Lung (tissue), 12 donors: ENCODE results near the gene NPTN. TPM values are rescaled to one million over a fixed set of nuclear protein-coding genes. Genes with fewer than 3 reads are reported as not detected.

Experiments
- ATAC-seq: fragments of 200-7000 bp; cut with Tn5 transposase; one replicate; pipeline ENCODE4 v1.9.1; 2020; ENCODE audit warnings: moderate number of reproducible peaks; ENCODE audit not compliant: insufficient read depth, low FRiP score
- DNase-seq, 3 donors: peaks; one replicate each; pipeline ENCODE4 v3.0.0-alpha.2; 2013 to 2017
- H3K27ac ChIP-seq, 2 donors: one replicate each; pipeline ENCODE4 v1.5.1; 2013; ENCODE audit warnings: mild to moderate bottlenecking in 2 of 2, moderate library complexity in 2 of 2, control low read depth in 1 of 2, inconsistent platforms in 1 of 2, low read depth in 1 of 2, low read length in 1 of 2
- H3K27me3 ChIP-seq, 3 donors: one replicate each; pipeline ENCODE4 v1.5.1; 2013; ENCODE audit warnings: low read length in 2 of 3; ENCODE audit not compliant: control insufficient read depth in 3 of 3, insufficient read depth in 3 of 3
- H3K36me3 ChIP-seq, 4 donors: one replicate each; pipeline ENCODE4 v1.5.1; 2013; ENCODE audit warnings: low read length in 4 of 4, mild to moderate bottlenecking in 1 of 4, moderate library complexity in 1 of 4; ENCODE audit not compliant: control insufficient read depth in 4 of 4, insufficient read depth in 4 of 4
- H3K4me1 ChIP-seq, 5 donors: one replicate each; pipeline ENCODE4 v1.5.1; 2013; ENCODE audit warnings: low read length in 5 of 5, mild to moderate bottlenecking in 2 of 5, moderate library complexity in 1 of 5; ENCODE audit not compliant: control insufficient read depth in 5 of 5, insufficient read depth in 5 of 5
- H3K4me3 ChIP-seq: one replicate; pipeline ENCODE4 v1.5.1; 2013; ENCODE audit warnings: mild to moderate bottlenecking, control low read depth, moderate library complexity
- H3K9ac ChIP-seq, 2 donors: one replicate each; pipeline ENCODE4 v1.5.1; 2013; ENCODE audit warnings: low read length in 2 of 2, control low read depth in 1 of 2; ENCODE audit not compliant: insufficient read depth in 1 of 2
- H3K9me3 ChIP-seq, 4 donors: one replicate each; pipeline ENCODE4 v1.5.1; 2013; ENCODE audit warnings: low read length in 3 of 4, mild to moderate bottlenecking in 1 of 4, moderate library complexity in 1 of 4; ENCODE audit not compliant: control insufficient read depth in 4 of 4, insufficient read depth in 3 of 4
- CTCF ChIP-seq: IDR thresholded peaks from 2 replicates; pipeline ENCODE4 v1.5.1; 2012; ENCODE audit warnings: mild to moderate bottlenecking; ENCODE audit errors: control extremely low read depth, extremely low read depth
- WGBS, 2 donors: extraction: QIAGEN DNeasy Blood & Tissue Kit; methylation state at CpG; one replicate each; pipeline ENCODE4 v1.1.7; 2013; 5-methylcytosine and 5-hydroxymethylcytosine counted together
- polyA plus RNA-seq, 2 donors: library from polyadenylated mRNA; stranded (reverse); fragments of 200-250 nt; gene quantifications; one replicate each; pipeline ENCODE4 v1.2.1, GENCODE V29; 2013
- total RNA-seq, 2 donors: library from RNA; depleted of rRNA in 1 of 2; stranded (reverse); fragments of >200 nt in 1 of 2; gene quantifications; one replicate each; pipeline ENCODE4 v1.2.1, GENCODE V29; 2014 to 2021
- donor health status: control.
- donor health status: control.
- donor health status: Bipolar disorder and iron deficiency.
- donor health status: healthy.
- donor health status: DM: yes; HTN: yes; CAD: no.

The NPTN gene
- total and polyA plus RNA-seq, 4 donors = 34.1 to 148 (median 122) TPM

- ATAC-seq (no peak), DNase-seq (no peak)
- no peaks in the 10 kb centered on the region for H3K36me3 ChIP-seq
- no peaks in the 10 kb centered on the region for H3K27me3 ChIP-seq
- H3K4me3 ChIP-seq = no peak overlapping the region
- H3K4me1 ChIP-seq = no peaks in the 10 kb centered on the region
- no peak overlapping the region for H3K27ac ChIP-seq
- no peak for TF ChIP-seq CTCF
- WGBS, 2 donors = 92 to 95% methylated on average over 1 of the region's 1 CpG
- no peak overlapping the region for H3K9ac ChIP-seq
- no peaks in the 10 kb centered on the region for H3K9me3 ChIP-seq
These were observed 108.3 kb downstream of the NPTN start for GRCh38 chr15:73524919-73525318.

GRCh38 chr15:73522011-73522410 lies 111.2 kb downstream of the NPTN start:
- Histone ChIP-seq H3K4me1 (peaks cover 0 to 4% (median 0%) of the 10 kb centered on the region in 5 donors), H3K4me3 (no peak overlapping the region), H3K9ac (no peak overlapping the region), H3K9me3 (no peaks in the 10 kb centered on the region), H3K36me3 (no peaks in the 10 kb centered on the region), H3K27me3 (no peaks in the 10 kb centered on the region), H3K27ac (no peak overlapping the region)
- 86 to 87% methylated on average over 1 of the region's 1 CpG for WGBS, 2 donors
- no peak for DNase-seq
- ATAC-seq = no peak
- no peak for TF ChIP-seq CTCF

- no peak overlapping the region for H3K9ac ChIP-seq
- DNase-seq = no peak
- H3K27me3 ChIP-seq = no peaks in the 10 kb centered on the region
- 81 to 82% methylated on average over 5 of the region's 5 CpGs for WGBS, 2 donors
- no peak for TF ChIP-seq CTCF
- H3K36me3 ChIP-seq = no peaks in the 10 kb centered on the region
- no peak overlapping the region for H3K4me3 ChIP-seq
- H3K9me3 ChIP-seq = peaks cover 0 to 1% (median 0%) of the 10 kb centered on the region in 4 donors
- peaks cover 0 to 4% (median 0%) of the 10 kb centered on the region in 5 donors for H3K4me1 ChIP-seq
- no peak for ATAC-seq
- H3K27ac ChIP-seq = no peak overlapping the region
These were observed 114.1 kb downstream of the NPTN start for GRCh38 chr15:73518876-73519733.
